ENCODE results near the gene CCDC148.

The CCDC148 gene

GRCh38 chr2:158488442-158489216 lies 32.1 kb upstream of the CCDC148 start:
- TF ChIP-seq FOXP2 (optimal IDR thresholded peaks at IDR 0.05; ENCODE audit: borderline replicate concordance, extremely low read depth, extremely low read length, insufficient read depth) (no peak), POLR2AphosphoS5 (IDR thresholded peaks at IDR 0.05; ENCODE audit: low read depth, low read length) (no peak), SIN3A (IDR thresholded peaks at IDR 0.05; ENCODE audit: borderline replicate concordance, insufficient read depth, low read length) (no peak), TAF1 (IDR thresholded peaks at IDR 0.05; ENCODE audit: borderline replicate concordance, insufficient read depth, low read length) (no peak)
- TF ChIP-seq, protein P1, sequence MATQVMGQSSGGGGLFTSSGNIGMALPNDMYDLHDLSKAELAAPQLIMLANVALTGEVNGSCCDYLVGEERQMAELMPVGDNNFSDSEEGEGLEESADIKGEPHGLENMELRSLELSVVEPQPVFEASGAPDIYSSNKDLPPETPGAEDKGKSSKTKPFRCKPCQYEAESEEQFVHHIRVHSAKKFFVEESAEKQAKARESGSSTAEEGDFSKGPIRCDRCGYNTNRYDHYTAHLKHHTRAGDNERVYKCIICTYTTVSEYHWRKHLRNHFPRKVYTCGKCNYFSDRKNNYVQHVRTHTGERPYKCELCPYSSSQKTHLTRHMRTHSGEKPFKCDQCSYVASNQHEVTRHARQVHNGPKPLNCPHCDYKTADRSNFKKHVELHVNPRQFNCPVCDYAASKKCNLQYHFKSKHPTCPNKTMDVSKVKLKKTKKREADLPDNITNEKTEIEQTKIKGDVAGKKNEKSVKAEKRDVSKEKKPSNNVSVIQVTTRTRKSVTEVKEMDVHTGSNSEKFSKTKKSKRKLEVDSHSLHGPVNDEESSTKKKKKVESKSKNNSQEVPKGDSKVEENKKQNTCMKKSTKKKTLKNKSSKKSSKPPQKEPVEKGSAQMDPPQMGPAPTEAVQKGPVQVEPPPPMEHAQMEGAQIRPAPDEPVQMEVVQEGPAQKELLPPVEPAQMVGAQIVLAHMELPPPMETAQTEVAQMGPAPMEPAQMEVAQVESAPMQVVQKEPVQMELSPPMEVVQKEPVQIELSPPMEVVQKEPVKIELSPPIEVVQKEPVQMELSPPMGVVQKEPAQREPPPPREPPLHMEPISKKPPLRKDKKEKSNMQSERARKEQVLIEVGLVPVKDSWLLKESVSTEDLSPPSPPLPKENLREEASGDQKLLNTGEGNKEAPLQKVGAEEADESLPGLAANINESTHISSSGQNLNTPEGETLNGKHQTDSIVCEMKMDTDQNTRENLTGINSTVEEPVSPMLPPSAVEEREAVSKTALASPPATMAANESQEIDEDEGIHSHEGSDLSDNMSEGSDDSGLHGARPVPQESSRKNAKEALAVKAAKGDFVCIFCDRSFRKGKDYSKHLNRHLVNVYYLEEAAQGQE (IDR thresholded peaks at IDR 0.05; ENCODE audit: insufficient read depth in 1 of 2, low read depth in 2 of 2, low read length in 2 of 2): no peak

DNA sequence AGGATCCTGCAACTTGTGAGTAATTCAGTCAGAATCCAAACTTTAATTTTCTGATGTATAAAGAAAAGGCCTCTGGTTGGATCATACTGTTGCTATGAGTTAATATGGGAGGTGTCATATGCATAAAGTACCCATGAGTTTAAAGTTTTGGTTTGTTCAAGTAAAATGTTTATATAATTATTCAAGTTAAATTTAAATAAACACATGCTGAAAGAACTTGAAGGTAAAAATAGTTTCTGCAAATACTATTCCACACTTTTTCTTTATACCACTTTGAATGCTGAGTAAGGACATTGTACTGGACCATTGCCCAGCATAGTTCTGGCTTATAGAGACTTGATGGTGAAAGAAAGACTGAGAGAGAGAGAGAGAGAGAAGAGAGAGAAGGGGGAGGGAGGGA lies 30.9 kb upstream of the CCDC148 start:
- TF ChIP-seq, protein P1 (IDR thresholded peaks at IDR 0.05; ENCODE audit: insufficient read depth in 1 of 2, low read depth in 2 of 2, low read length in 2 of 2): no peak
- TF ChIP-seq TAF1 (IDR thresholded peaks at IDR 0.05; ENCODE audit: borderline replicate concordance, insufficient read depth, low read length): no peak
- no peak for TF ChIP-seq FOXP2 (optimal IDR thresholded peaks at IDR 0.05; ENCODE audit: borderline replicate concordance, extremely low read depth, extremely low read length, insufficient read depth)
- TF ChIP-seq SIN3A (IDR thresholded peaks at IDR 0.05; ENCODE audit: borderline replicate concordance, insufficient read depth, low read length): no peak
- TF ChIP-seq POLR2AphosphoS5 (IDR thresholded peaks at IDR 0.05; ENCODE audit: low read depth, low read length): no peak

GRCh38 chr2:158486970-158487325 lies 30.4 kb upstream of the CCDC148 start:
- TF ChIP-seq SIN3A (IDR thresholded peaks at IDR 0.05; ENCODE audit: borderline replicate concordance, insufficient read depth, low read length) (no peak), FOXP2 (optimal IDR thresholded peaks at IDR 0.05; ENCODE audit: borderline replicate concordance, extremely low read depth, extremely low read length, insufficient read depth) (no peak), POLR2AphosphoS5 (IDR thresholded peaks at IDR 0.05; ENCODE audit: low read depth, low read length) (no peak), TAF1 (IDR thresholded peaks at IDR 0.05; ENCODE audit: borderline replicate concordance, insufficient read depth, low read length) (no peak)
- TF ChIP-seq, protein P1 (IDR thresholded peaks at IDR 0.05; ENCODE audit: insufficient read depth in 1 of 2, low read depth in 2 of 2, low read length in 2 of 2): no peak

- TF ChIP-seq SIN3A (IDR thresholded peaks at IDR 0.05; ENCODE audit: borderline replicate concordance, insufficient read depth, low read length) (no peak), FOXP2 (optimal IDR thresholded peaks at IDR 0.05; ENCODE audit: borderline replicate concordance, extremely low read depth, extremely low read length, insufficient read depth) (no peak), POLR2AphosphoS5 (IDR thresholded peaks at IDR 0.05; ENCODE audit: low read depth, low read length) (no peak)
- TF ChIP-seq, protein P1 (IDR thresholded peaks at IDR 0.05; ENCODE audit: insufficient read depth in 1 of 2, low read depth in 2 of 2, low read length in 2 of 2): no peak
Measured at GRCh38 chr2:158486150-158486969, 29.8 kb upstream of the CCDC148 start.
